HepG2 (cell line): ENCODE results near the gene ZFAND6. TPM values are rescaled to one million over a fixed set of nuclear protein-coding genes. Genes with fewer than 3 reads are reported as not detected.

Experiments
- ATAC-seq: fragments of 200-7000 bp; cut with Tn5 transposase; 3 replicates; pipeline ENCODE4 v1.9.1; 2020; ENCODE audit warnings: mild to moderate bottlenecking, moderate library complexity
- BruUV-seq: library from RNA; stranded (reverse); fragments of 400-500 nt; replicated peaks from 2 replicates; lab custom pipeline; 2021; lab: Mats Ljungman, UMichigan
- CTCF ChIA-PET: fragments of 300-600 bp; formaldehyde crosslinking; extraction: SDS; loops from one replicate; lab custom pipeline; 2021; ENCODE audit warnings: low total read pairs, inconsistent platforms, low intra/inter-chr PET ratio; lab: Yijun Ruan, JAX
- POLR2A ChIA-PET: fragments of 350-600 bp; sonication (Branson Sonifier 250); formaldehyde crosslinking; loops from one replicate; lab custom pipeline; 2020; ENCODE audit warnings: antibody characterized with exemption, inconsistent platforms; lab: Yijun Ruan, JAX
- DNase-seq: peaks from one replicate; pipeline ENCODE4 v3.0.0-alpha.2; 2015; ENCODE audit warnings: low spot score
- FAIRE-seq: peaks from 3 replicates; lab custom pipeline; 2011; peaks lifted over from hg19 to GRCh38; lab: Jason Lieb, UNC
- H2AFZ ChIP-seq: one replicate; pipeline ENCODE4 v1.6.1; 2011; ENCODE audit warnings: low read length, inconsistent platforms
- H3K27ac ChIP-seq: fragments of 300-600 bp; 3 replicates; pipeline ENCODE4 v1.8.0; 2011; ENCODE audit warnings: mixed run types, mild to moderate bottlenecking, mixed read lengths, low read length, inconsistent platforms; ENCODE audit not compliant: insufficient read depth; ENCODE audit errors: extremely low read length
- H3K27me3 ChIP-seq, 2 experiments: fragments of 200-600 bp in 1 of 2; 2 replicates in 1 of 2; 3 replicates in 1 of 2; pipeline versions ENCODE4 v1.6.0 to v1.8.0; 2011; ENCODE audit warnings: low read length in 2 of 2, mild to moderate bottlenecking in 2 of 2, moderate library complexity in 2 of 2, inconsistent platforms in 1 of 2; ENCODE audit not compliant: insufficient read depth in 2 of 2, control insufficient read depth in 1 of 2
- H3K36me3 ChIP-seq, 2 experiments: fragments of 200-600 bp in 1 of 2; replicated peaks in 1 of 2; 2 replicates in 1 of 2; 3 replicates in 1 of 2; pipeline versions ENCODE4 v1.5.1 to v1.8.0; 2011; ENCODE audit warnings: low read length in 2 of 2, inconsistent platforms in 1 of 2; ENCODE audit not compliant: insufficient read depth in 2 of 2, control insufficient read depth in 1 of 2
- H3K4me1 ChIP-seq: 2 replicates; pipeline ENCODE4 v1.5.1; 2012; ENCODE audit warnings: low read length, inconsistent platforms; ENCODE audit not compliant: insufficient read depth
- H3K4me2 ChIP-seq: 2 replicates; pipeline ENCODE4 v1.6.0; 2011; ENCODE audit warnings: low read depth, low read length, inconsistent platforms
- H3K4me3 ChIP-seq, 3 experiments: fragments of 200-600 bp in 1 of 3; sonication (generic), shearing (Covaris generic) in 1 of 3; replicated peaks in 1 of 3; 2 replicates each; pipeline ENCODE4 v1.5.1; 2011 to 2016; ENCODE audit warnings: low read length in 3 of 3, inconsistent platforms in 2 of 3, low read depth in 2 of 3, mild to moderate bottlenecking in 2 of 3, control low read depth in 1 of 3, mixed read lengths in 1 of 3; ENCODE audit not compliant: insufficient read depth in 1 of 3
- H3K79me2 ChIP-seq: one replicate; pipeline ENCODE4 v1.6.1; 2011; ENCODE audit warnings: low read length, inconsistent platforms; ENCODE audit not compliant: insufficient read depth
- H3K9ac ChIP-seq: 2 replicates; pipeline ENCODE4 v1.6.0; 2011; ENCODE audit warnings: mild to moderate bottlenecking, low read depth, low read length, inconsistent platforms; ENCODE audit not compliant: insufficient read depth
- H3K9me3 ChIP-seq: 2 replicates; pipeline ENCODE4 v1.5.1; 2012; ENCODE audit warnings: mild to moderate bottlenecking, low read length
- H4K20me1 ChIP-seq: 2 replicates; pipeline ENCODE4 v1.6.0; 2011; ENCODE audit warnings: inconsistent platforms, mild to moderate bottlenecking, low read length, moderate library complexity; ENCODE audit not compliant: insufficient read depth
- ARHGAP35 ChIP-seq: sonication (generic); formaldehyde crosslinking; IDR thresholded peaks from 2 replicates; pipeline ENCODE4 v1.9.0; 2022; ENCODE audit warnings: mild to moderate bottlenecking, inconsistent platforms, moderate library complexity, missing genetic modification reagents, borderline replicate concordance
- ASH2L ChIP-seq: fragments of 300-600, 200-600 bp; sonication (generic); IDR thresholded peaks from 2 replicates; pipeline ENCODE4 v1.7.0; 2017; ENCODE audit warnings: low read depth, mild to moderate bottlenecking, moderate library complexity, mixed read lengths, low read length; ENCODE audit not compliant: insufficient read length
- ATF7 ChIP-seq, 2 experiments: fragments of 450-650 bp in 1 of 2; sonication (generic) in 1 of 2; formaldehyde crosslinking in 1 of 2; IDR thresholded peaks; 2 replicates each; pipeline versions ENCODE4 v1.4.0 to v1.6.1; 2016 to 2020; ENCODE audit warnings: antibody characterized with exemption in 1 of 2, mild to moderate bottlenecking in 1 of 2, missing genetic modification reagents in 1 of 2
- CREB1 ChIP-seq, 2 experiments: fragments of 450-650 bp in 1 of 2; IDR thresholded peaks; 2 replicates each; pipeline ENCODE4 v1.6.1; 2016 to 2017; ENCODE audit warnings: control low read depth in 1 of 2, mild to moderate bottlenecking in 1 of 2, missing compliant biosample characterization in 1 of 2, missing genetic modification characterization in 1 of 2
- EZH2 ChIP-seq: conservative IDR thresholded peaks from 2 replicates; pipeline ENCODE4 v1.6.1; 2012; ENCODE audit warnings: mild to moderate bottlenecking, low read depth, low read length, moderate library complexity
- GTF3A ChIP-seq: sonication (generic); formaldehyde crosslinking; conservative IDR thresholded peaks from 2 replicates; pipeline ENCODE4 v1.4.0; 2020; ENCODE audit warnings: mild to moderate bottlenecking, missing genetic modification reagents
- RFX3 ChIP-seq: IDR thresholded peaks from 2 replicates; pipeline ENCODE4 v1.6.1; 2016; ENCODE audit warnings: missing biosample characterization, missing genetic modification reagents
- ZNF883 ChIP-seq: sonication (generic); formaldehyde crosslinking; IDR thresholded peaks from 2 replicates; pipeline ENCODE4 v1.5.1; 2020; ENCODE audit warnings: mild to moderate bottlenecking, missing genetic modification reagents; ENCODE audit errors: not compliant biosample characterization
- WGBS: methylation state at CpG from one replicate; pipeline ENCODE4 v1.1.6; 2017; ENCODE audit warnings: low lambda C conversion rate; 5-methylcytosine and 5-hydroxymethylcytosine counted together
- in situ Hi-C: cut with HindIII; loops from 2 replicates; pipeline ENCODE4 v1.10.0; 2017; ENCODE audit warnings: low pct_unique_long_range_greater_than_20kb; ENCODE audit not compliant: extremely low pct_ligation_motif_present
- intact Hi-C: fragments of 100-400 bp; cut with micrococcal nuclease; formaldehyde crosslinking; loops from one replicate; pipeline ENCODE4 v1.10.0; 2022; ENCODE audit not compliant: unreplicated experiment
- polyA plus RNA-seq, 8 experiments: library from polyadenylated mRNA; depleted of rRNA in 3 of 8; stranded (reverse) in 7 of 8; unstranded in 1 of 8; fragments of >200 nt; fragmentation: Illumina TruSeq in 4 of 8; extraction: Trizol in 4 of 8; gene quantifications; 2 replicates each; pipeline versions ENCODE4 v1.2.1 to v1.2.3, GENCODE V29; 2011 to 2016; ENCODE audit warnings: low read depth in 4 of 8, missing spikeins in 1 of 8, mixed read lengths in 1 of 8; ENCODE audit not compliant: insufficient read depth in 1 of 8
- total RNA-seq, 5 experiments: library from RNA; depleted of rRNA; stranded (reverse); fragments of >200 nt; fragmentation: Illumina TruSeq; extraction: Trizol; gene quantifications; 2 replicates each; pipeline ENCODE4 v1.2.3, GENCODE V29; 2016; ENCODE audit warnings: low read depth in 1 of 5

ZFAND6 gene
- total and polyA plus RNA-seq, 2 of the 13 experiments (the other 11 are each of a cell fraction or from before 2014, with no cell fraction given): 84.2 to 115 TPM

DNA sequence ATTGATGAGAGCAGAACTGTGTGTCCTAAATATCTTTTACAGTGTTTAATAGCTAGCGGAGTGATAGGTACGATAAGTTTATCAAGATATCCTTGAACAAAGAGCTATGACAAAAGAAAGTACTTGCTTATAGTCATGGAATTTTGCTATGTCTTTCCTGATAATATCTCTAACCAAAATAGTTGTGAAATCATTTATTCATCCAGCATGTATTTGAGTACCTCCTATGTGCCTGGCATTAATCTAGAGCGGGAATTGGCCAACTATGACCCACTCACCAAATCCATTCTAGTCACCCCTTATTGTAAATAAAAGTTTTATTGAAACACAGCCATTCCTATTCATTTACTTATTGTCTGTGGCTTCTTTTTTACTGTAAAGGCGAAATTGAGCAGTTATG, 46.6 kb downstream of the ZFAND6 start:
- BruUV-seq: no TSS peak
- CTCF ChIA-PET: no interaction called here
- no peak overlapping the region for H3K4me3 ChIP-seq
- no peak overlapping the region for H3K27ac ChIP-seq
- no peak for ATAC-seq
- H3K4me2 ChIP-seq: no peak overlapping the region
- no peak overlapping the region for H2AFZ ChIP-seq
- DNase-seq: no peak
- peaks cover 0 to 6% of the 10 kb centered on the region in 2 experiments; a peak in 1 of 5 replicates for H3K36me3 ChIP-seq
- no peaks in the 10 kb centered on the region for H3K4me1 ChIP-seq
- in situ Hi-C loops (no loop called here), intact Hi-C loops (no loop called here)
- no peaks in the 10 kb centered on the region for H4K20me1 ChIP-seq
- H3K79me2 ChIP-seq: peaks cover 32% of the 10 kb centered on the region
- H3K27me3 ChIP-seq: no peaks in the 10 kb centered on the region
- FAIRE-seq: no peak
- H3K9ac ChIP-seq: no peak overlapping the region
- TF ChIP-seq ZNF883 (no peak), RFX3 (CRISPR knock-in tag) (no peak), ARHGAP35 (no peak), GTF3A (CRISPR knock-in tag) (no peak)
- 98% methylated on average over 4 of the region's 4 CpGs for WGBS
- POLR2A ChIA-PET: no interaction called here
- no peaks in the 10 kb centered on the region for H3K9me3 ChIP-seq

DNA sequence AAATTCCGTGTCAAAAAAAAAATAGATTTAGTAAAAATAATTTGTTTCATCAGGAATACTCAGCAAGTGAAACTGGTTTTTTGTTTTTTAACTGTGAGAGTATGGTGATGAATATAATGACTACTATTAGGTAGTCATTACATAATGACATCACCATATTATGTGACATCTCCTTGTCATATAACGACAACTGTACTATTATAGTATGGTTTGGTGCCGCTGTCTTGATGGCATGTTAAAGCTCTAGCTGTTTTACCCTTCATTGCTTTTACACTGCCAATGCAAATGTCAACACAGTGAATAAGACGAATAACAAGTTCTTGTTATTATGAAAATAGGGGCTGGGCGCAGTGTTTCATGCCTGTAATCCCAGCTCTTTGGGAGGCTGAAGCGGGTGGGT, 47.7 kb downstream of the ZFAND6 start:
- no peaks in the 10 kb centered on the region for H4K20me1 ChIP-seq
- H3K9ac ChIP-seq: no peak overlapping the region
- no peak overlapping the region for H2AFZ ChIP-seq
- ATAC-seq (no peak), FAIRE-seq (no peak)
- H3K4me1 ChIP-seq: peaks cover 7% of the 10 kb centered on the region
- peaks cover 38% of the 10 kb centered on the region for H3K79me2 ChIP-seq
- WGBS: 98% methylated on average over 6 of the region's 6 CpGs
- peaks cover 0 to 6% of the 10 kb centered on the region in 2 experiments; a peak in 1 of 5 replicates for H3K36me3 ChIP-seq
- intact Hi-C loops: no loop called here
- POLR2A ChIA-PET: no interaction called here
- no TSS peak for BruUV-seq
- peak; percentile 31; the same call in 1 of the 2 replicates for TF ChIP-seq CREB1 (IDR thresholded peaks at IDR 0.05)
- no peak for TF ChIP-seq CREB1 (CRISPR knock-in tag; IDR thresholded peaks at IDR 0.05)
- TF ChIP-seq EZH2: no peak
- peak; percentile 78 for TF ChIP-seq ATF7 (IDR thresholded peaks at IDR 0.05)
- no peak for TF ChIP-seq ATF7 (CRISPR knock-in tag; IDR thresholded peaks at IDR 0.05)
- TF ChIP-seq ASH2L: no peak
- TF ChIP-seq, all 625 proteins: peak for 2
- Histone ChIP-seq H3K4me2 (no peak overlapping the region), H3K9me3 (no peaks in the 10 kb centered on the region), H3K27me3 (no peaks in the 10 kb centered on the region), H3K27ac (no peak overlapping the region), H3K4me3 (no peak overlapping the region)
- in situ Hi-C loops: no loop called here
- no peak for DNase-seq
- CTCF ChIA-PET: no interaction called here
